ENCODE measurements around the gene CHFR. TPM values are rescaled to one million over a fixed set of nuclear protein-coding genes. Genes with fewer than 3 reads are reported as not detected.

Gene CHFR
- total RNA-seq, 1 donor from 2014 or later: 56.2 TPM

DNA sequence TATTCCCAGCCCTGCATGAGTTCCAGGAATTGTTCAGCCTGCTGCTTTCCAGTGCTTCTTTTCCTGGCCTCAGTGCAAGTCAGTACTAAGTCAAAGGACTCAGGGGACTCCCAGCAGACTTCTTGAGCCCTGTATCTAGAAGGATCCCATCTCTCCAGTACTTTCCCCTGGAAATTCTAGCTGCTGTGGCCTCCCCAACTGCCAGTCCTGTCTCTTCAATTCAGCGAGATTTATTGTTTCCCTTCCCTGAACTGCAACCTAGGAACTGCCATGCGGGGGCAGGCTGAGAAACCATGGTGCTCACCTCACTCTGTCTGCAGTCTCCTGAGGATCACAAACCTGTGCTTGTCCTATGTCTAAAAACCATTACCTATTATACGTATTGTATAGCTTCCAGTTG lies 37.0 kb upstream of the CHFR start:
- Mint-ChIP-seq H3K4me3 (ENCODE audit: unreplicated experiment) (no peak overlapping the region), H3K36me3 (ENCODE audit: low read depth) (peaks cover 78% of the 10 kb centered on the region), H3K27ac (ENCODE audit: unreplicated experiment) (no peak overlapping the region), H3K27me3 (ENCODE audit: low read depth) (no peaks in the 10 kb centered on the region), H3K4me1 (ENCODE audit: low read depth) (no peaks in the 10 kb centered on the region), H3K9me3 (ENCODE audit: low read depth) (peaks cover 70% of the 10 kb centered on the region)
- DNase-seq (ENCODE audit: low spot score): no peak
- TF ChIP-seq, protein P1, sequence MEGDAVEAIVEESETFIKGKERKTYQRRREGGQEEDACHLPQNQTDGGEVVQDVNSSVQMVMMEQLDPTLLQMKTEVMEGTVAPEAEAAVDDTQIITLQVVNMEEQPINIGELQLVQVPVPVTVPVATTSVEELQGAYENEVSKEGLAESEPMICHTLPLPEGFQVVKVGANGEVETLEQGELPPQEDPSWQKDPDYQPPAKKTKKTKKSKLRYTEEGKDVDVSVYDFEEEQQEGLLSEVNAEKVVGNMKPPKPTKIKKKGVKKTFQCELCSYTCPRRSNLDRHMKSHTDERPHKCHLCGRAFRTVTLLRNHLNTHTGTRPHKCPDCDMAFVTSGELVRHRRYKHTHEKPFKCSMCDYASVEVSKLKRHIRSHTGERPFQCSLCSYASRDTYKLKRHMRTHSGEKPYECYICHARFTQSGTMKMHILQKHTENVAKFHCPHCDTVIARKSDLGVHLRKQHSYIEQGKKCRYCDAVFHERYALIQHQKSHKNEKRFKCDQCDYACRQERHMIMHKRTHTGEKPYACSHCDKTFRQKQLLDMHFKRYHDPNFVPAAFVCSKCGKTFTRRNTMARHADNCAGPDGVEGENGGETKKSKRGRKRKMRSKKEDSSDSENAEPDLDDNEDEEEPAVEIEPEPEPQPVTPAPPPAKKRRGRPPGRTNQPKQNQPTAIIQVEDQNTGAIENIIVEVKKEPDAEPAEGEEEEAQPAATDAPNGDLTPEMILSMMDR (IDR thresholded peaks at IDR 0.05): no peak

DNA sequence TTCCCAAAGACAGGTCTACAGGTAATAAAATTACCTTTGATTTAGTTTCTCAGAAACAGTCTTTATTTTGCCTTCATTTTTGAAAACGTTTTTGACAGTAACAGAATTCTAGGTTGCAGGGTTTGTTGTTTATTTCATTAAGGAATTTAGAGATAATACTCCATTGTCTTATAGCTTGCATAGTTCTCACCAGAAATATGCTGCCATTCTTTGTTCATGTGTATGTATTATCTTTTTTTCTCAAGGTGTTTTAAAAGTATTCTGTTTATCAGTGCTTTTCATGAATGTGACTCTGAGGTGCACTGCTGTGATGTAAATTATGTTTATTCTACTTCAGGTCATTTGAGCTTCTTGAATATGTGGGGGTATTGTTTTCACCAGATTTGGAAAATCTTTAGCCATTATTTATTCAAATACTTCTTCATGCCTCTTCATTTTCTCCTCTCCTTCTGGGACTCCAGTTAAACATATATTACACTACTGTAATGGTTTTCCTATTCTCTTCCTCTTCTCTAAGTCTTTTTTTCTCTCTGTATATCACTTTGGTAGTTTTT lies 36.0 kb upstream of the CHFR start:
- Mint-ChIP-seq H3K4me3 (ENCODE audit: unreplicated experiment) (no peak overlapping the region), H3K4me1 (ENCODE audit: low read depth) (no peaks in the 10 kb centered on the region), H3K9me3 (ENCODE audit: low read depth) (peaks cover 69% of the 10 kb centered on the region), H3K36me3 (ENCODE audit: low read depth) (peaks cover 74% of the 10 kb centered on the region), H3K27ac (ENCODE audit: unreplicated experiment) (no peak overlapping the region), H3K27me3 (ENCODE audit: low read depth) (no peaks in the 10 kb centered on the region)
- no peak for DNase-seq (ENCODE audit: low spot score)
- TF ChIP-seq, protein P1 (IDR thresholded peaks at IDR 0.05): no peak

DNA sequence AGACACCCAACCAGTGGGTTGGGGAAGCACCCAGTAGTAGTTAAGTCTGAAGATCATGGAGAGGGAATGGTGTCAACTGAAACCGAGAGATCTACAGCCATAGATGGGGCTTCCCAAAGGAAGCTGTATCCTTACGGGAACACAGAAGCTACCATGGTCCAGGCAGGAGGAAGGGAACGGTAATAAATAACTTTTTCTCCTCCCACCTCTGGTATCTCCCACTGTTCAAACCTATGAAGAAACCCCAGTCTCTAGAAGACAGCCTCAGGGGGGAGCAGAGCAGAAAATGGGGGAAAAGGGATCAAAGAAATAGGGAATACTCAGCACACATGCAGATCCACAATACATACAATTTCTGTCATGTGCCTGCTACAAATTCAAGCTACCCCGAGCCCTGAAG lies 35.3 kb upstream of the CHFR start:
- Mint-ChIP-seq H3K9me3 (ENCODE audit: low read depth) (peaks cover 73% of the 10 kb centered on the region), H3K4me3 (ENCODE audit: unreplicated experiment) (no peak overlapping the region), H3K27me3 (ENCODE audit: low read depth) (no peaks in the 10 kb centered on the region), H3K27ac (ENCODE audit: unreplicated experiment) (no peak overlapping the region), H3K36me3 (ENCODE audit: low read depth) (peaks cover 77% of the 10 kb centered on the region), H3K4me1 (ENCODE audit: low read depth) (no peaks in the 10 kb centered on the region)
- TF ChIP-seq, protein P1 (IDR thresholded peaks at IDR 0.05): no peak
- no peak for DNase-seq (ENCODE audit: low spot score)

DNA sequence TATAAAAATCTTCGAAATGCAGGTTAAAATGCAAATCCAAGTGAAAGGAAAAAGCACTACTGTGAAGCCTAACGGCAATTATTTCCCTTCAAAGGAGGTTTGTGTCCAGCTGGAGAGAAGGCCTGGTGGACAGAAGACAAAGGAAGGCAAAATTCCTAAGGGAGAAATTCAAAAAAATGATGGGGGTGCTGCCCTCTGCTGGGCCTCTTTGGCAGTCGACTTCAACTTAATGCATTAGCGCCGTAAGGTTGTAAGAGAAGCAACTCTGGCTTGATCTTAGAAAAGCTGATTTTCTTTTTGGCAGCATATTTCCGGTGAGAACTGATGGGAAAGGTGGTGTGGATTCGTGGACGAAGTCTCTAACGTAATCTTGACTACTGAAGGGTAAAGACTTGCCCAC lies 34.3 kb upstream of the CHFR start:
- no peak for DNase-seq (ENCODE audit: low spot score)
- Mint-ChIP-seq H3K9me3 (ENCODE audit: low read depth) (peaks cover 69% of the 10 kb centered on the region), H3K27ac (ENCODE audit: unreplicated experiment) (no peak overlapping the region), H3K36me3 (ENCODE audit: low read depth) (peaks cover 74% of the 10 kb centered on the region), H3K4me3 (ENCODE audit: unreplicated experiment) (no peak overlapping the region), H3K4me1 (ENCODE audit: low read depth) (no peaks in the 10 kb centered on the region), H3K27me3 (ENCODE audit: low read depth) (no peaks in the 10 kb centered on the region)
- TF ChIP-seq, protein P1 (IDR thresholded peaks at IDR 0.05): peak; percentile 31

DNA sequence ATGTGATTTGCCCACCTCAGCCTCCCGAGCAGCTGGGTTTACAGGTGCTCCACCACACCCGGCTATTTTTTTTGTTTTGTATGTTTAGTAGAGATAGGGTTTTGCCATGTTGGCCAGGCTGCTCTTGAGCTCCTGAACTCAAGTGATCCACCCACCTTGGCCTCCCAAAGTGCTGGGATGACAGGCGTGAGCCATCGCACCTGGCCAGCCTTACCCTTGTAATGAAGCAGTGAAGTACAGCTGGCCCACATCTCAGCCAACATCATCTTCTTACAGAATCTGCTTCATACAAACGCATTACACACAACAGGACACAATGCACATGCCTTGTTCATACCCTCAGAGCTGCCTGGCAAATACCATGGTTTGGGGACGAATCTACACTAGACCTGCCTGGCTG lies 31.3 kb upstream of the CHFR start:
- H3K36me3 Mint-ChIP-seq (ENCODE audit: low read depth): peaks cover 62% of the 10 kb centered on the region
- TF ChIP-seq, protein P1 (IDR thresholded peaks at IDR 0.05): no peak
- H3K4me1 Mint-ChIP-seq (ENCODE audit: low read depth): no peaks in the 10 kb centered on the region
- no peak for DNase-seq (ENCODE audit: low spot score)
- no peak overlapping the region for H3K27ac Mint-ChIP-seq (ENCODE audit: unreplicated experiment)
- no peak overlapping the region for H3K4me3 Mint-ChIP-seq (ENCODE audit: unreplicated experiment)
- H3K27me3 Mint-ChIP-seq (ENCODE audit: low read depth): no peaks in the 10 kb centered on the region
- H3K9me3 Mint-ChIP-seq (ENCODE audit: low read depth): peaks cover 63% of the 10 kb centered on the region
